Measurements from ENCODE around the gene PDZD8. TPM values are rescaled to one million over a fixed set of nuclear protein-coding genes. Genes with fewer than 3 reads are reported as not detected.

The PDZD8 gene
- total RNA-seq, 1 donor from 2014 or later = 16.6 TPM

DNA sequence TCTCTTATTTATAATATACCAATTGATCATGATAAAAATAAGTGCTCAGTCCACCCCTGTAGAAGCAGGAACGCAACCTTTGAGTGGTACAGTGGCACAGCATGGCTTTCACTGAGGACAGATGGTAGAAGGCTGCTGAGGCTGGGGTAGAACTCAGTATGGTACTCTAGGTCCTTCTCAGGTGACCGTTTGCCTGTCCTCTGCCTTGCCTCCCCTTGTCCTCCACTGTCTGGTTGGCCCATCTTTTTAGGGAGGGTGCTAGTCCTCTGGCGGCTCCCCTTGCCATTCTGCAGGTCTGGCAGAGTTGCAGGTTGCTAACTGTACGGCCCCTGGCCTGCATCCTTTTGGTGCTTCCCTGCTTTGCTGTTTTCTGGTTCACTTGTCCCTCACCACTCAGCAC is 107.0 kb downstream of the PDZD8 start:
- no peak for DNase-seq
- intact Hi-C loops (cut with DNase I) = no loop called here
- ATAC-seq (ENCODE audit: poor library complexity) = no peak

- DNase-seq (no peak), ATAC-seq (ENCODE audit: poor library complexity) (no peak)
- intact Hi-C loops (cut with DNase I) = no loop called here
Observed at GRCh38 chr10:117266812-117267211, 108.4 kb downstream of the PDZD8 start.

DNA sequence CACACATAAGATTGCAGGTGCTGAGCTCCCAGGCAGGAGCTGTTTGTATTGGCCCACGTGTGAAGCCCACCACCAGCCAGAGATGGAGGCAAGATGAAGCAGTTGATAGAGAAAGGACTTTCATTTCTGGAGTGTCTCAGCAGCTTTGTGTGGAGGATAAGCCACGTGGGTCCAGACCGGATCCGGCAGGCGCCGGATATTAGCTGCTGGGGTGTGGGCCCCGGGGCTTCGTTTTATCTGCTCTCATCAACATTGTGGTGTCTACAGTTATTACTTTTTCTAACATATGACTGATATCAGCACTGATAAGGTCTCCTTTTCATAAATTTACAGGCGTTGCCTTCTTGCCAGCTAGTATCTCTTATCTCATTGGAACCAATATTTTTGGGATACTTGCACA is 108.8 kb downstream of the PDZD8 start:
- intact Hi-C loops (cut with DNase I) = no loop called here
- DNase-seq (no peak), ATAC-seq (ENCODE audit: poor library complexity) (no peak)

- intact Hi-C loops (cut with DNase I) = no loop called here
- DNase-seq (no peak), ATAC-seq (ENCODE audit: poor library complexity) (no peak)
Observed at GRCh38 chr10:117264782-117265181, 110.5 kb downstream of the PDZD8 start.

- DNase-seq (no peak), ATAC-seq (ENCODE audit: poor library complexity) (no peak)
- intact Hi-C loops (cut with DNase I) = no loop called here
Observed at GRCh38 chr10:117262903-117263293, 112.3 kb downstream of the PDZD8 start.

DNA sequence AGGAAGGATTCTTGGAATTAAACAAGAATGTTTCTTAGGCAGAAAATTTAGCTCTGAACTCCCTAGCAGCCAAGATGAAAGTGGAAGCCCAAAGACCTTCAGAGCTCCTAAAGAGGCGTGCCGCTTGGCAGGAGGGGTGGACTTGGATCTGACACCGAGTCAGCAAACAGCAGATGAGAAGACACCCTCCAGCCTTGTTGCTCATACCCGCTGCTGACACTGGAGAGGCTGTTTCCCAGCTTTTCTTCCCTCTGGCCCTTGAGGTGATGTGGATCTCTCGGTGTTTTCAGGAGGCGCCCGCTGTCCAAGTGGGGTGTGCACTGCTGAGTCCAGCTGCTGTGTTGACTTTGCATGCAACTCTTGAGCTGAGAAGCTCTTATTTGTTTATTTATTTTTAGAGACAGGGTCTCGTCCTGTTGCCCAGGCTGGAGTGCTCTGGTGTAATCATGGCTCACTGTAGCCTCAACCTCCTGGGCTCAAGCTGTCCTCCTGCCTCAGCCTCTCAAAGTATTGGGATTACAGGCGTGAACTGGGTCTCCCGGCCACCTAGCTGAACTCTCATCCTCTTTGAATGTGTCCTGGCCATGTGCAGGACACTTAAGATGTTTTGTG is 112.8 kb downstream of the PDZD8 start:
- ATAC-seq (ENCODE audit: poor library complexity) = no peak
- no peak for DNase-seq
- intact Hi-C loops (cut with DNase I) = no loop called here

DNA sequence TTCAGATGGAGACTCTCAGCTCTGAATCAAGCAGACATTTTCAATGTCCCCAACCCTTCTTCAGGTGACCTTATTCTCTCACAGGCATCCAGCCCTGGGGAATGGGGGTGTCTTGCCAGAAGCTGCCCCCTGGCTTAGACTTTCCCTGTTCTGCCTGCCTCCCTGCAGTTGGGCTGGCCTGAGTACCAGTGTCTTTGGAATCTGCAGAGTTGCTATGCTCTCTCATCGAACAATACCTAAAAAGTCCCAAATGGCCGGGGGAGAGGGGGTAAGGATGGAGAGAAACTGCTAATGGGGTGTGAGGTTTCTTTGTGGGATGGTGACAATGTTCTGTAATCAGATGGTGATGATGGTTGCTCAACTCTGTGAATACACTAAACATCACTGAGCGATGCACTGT is 113.7 kb downstream of the PDZD8 start:
- DNase-seq (no peak), ATAC-seq (ENCODE audit: poor library complexity) (no peak)
- intact Hi-C loops (cut with DNase I) = no loop called here

GRCh38 chr10:117260084-117260483 is 115.2 kb downstream of the PDZD8 start:
- DNase-seq = no peak
- intact Hi-C loops (cut with DNase I) = no loop called here
- ATAC-seq (ENCODE audit: poor library complexity) = no peak

GRCh38 chr10:117259279-117259678 is 116.0 kb downstream of the PDZD8 start:
- intact Hi-C loops (cut with DNase I) = no loop called here
- DNase-seq (no peak), ATAC-seq (ENCODE audit: poor library complexity) (no peak)

GRCh38 chr10:117257721-117258120 is 117.5 kb downstream of the PDZD8 start:
- intact Hi-C loops (cut with DNase I) = no loop called here
- DNase-seq = no peak
- ATAC-seq (ENCODE audit: poor library complexity) = no peak

GRCh38 chr10:117256910-117257309 is 118.3 kb downstream of the PDZD8 start:
- ATAC-seq (ENCODE audit: poor library complexity) = no peak
- intact Hi-C loops (cut with DNase I) = no loop called here
- DNase-seq = no peak

GRCh38 chr10:117255835-117256460 is 119.3 kb downstream of the PDZD8 start:
- DNase-seq (no peak), ATAC-seq (ENCODE audit: poor library complexity) (no peak)
- intact Hi-C loops (cut with DNase I) = no loop called here

- DNase-seq (no peak), ATAC-seq (ENCODE audit: poor library complexity) (no peak)
- intact Hi-C loops (cut with DNase I) = no loop called here
Observed at GRCh38 chr10:117254774-117255735, 120.2 kb downstream of the PDZD8 start.

- intact Hi-C loops (cut with DNase I) = no loop called here
- ATAC-seq (ENCODE audit: poor library complexity) = no peak
- no peak for DNase-seq
Observed at GRCh38 chr10:117254338-117254737, 120.9 kb downstream of the PDZD8 start.

GRCh38 chr10:117253908-117254307 is 121.3 kb downstream of the PDZD8 start:
- no peak for ATAC-seq (ENCODE audit: poor library complexity)
- intact Hi-C loops (cut with DNase I) = no loop called here

DNA sequence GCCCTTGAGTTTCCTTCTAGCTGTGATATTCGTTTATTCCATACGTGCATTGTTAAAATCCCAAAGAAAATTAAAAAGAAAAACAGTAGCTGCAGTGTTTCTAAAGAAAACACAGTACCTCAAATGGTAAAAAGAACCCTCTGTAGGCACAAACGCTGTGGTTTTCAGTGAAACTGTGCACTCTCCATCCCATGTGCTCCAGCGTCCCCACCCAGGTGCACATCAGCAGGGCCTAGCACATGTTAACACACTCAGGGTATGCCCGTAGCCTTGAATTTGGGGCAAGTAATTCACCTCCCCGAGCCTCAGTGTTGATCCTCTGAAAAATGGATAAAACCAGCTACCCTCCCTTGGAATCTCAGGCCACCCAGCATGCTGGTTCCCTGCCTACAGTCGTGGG is 124.8 kb downstream of the PDZD8 start:
- ATAC-seq (ENCODE audit: poor library complexity) (no peak), DNase-seq (no peak)
- intact Hi-C loops (cut with DNase I) = no loop called here

More at GRCh38 chr10:117253908-117254307, 121.3 kb downstream of the PDZD8 start:
- no peak for DNase-seq

DNA sequence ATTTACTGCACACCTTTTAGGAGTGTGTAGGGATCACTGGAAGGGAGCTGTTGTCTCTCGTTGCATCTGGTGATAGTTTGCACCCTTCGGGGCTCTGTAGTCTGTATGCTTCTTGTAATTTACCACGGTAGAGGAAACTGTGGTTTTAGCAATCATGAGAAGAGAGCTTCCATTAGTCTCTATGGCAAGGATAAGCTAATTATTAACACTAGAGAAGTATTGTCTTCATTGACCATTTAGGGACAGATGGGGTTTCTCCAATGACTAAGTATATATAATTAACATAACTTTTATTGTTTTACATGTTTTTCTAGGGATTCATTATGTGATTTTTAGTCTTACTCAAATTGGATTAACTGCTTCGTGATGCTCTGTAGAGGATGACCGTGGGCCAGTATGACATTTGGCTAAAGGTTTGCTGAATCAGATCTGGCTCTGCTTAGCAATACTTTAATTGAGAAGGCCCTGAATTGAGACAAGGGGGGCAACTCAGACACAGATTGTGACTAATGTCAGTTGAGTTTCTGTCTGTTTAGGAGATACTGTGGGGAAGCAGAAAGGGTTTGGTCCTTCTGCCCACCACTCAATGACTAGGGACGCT is 125.6 kb downstream of the PDZD8 start:
- intact Hi-C loops (cut with DNase I) = no loop called here
- ATAC-seq (ENCODE audit: poor library complexity) = no peak
- DNase-seq = no peak

DNA sequence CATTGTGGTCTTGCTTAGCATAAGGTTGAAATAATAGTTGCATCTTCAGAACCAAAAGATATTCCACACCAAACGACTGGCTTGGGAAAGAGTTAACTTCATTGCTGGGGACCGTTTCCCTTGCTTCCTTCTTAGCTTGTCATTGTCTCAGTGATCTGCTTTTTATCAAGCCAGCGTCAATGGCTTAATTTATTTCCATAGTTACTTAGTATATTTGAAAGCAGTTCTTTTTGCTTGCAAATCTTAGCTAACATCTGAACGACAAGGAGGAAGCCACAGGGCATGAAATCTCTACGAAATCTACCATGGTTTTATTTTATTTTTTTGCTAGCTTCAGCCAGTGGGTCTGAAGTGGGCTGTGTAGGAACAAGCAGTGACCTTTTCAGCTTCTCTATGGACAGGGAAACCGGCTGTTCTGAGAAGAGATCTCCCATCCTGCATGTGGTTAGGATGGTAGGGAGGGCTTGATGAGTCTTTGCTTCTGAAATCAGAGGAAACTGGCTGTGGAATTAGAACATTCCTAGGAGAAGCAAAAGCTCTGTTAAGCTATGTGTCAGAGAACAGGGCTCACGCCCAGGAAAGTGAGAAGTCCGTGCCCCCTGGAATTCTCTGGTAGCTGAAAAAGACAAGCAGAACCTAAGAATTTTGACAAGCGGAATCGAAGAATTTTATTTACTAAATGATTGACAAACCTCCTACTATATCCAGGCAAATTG is 126.3 kb downstream of the PDZD8 start:
- DNase-seq (no peak), ATAC-seq (ENCODE audit: poor library complexity) (no peak)
- intact Hi-C loops (cut with DNase I) = no loop called here
